Measurements from ENCODE around the gene FMO1. TPM values are rescaled to one million over a fixed set of nuclear protein-coding genes. Genes with fewer than 3 reads are reported as not detected.

Gene FMO1
- total and polyA plus RNA-seq, 10 of the 15 experiments (the other 5 are each of a cell fraction or from before 2014, with no cell fraction given) = not detected

DNA sequence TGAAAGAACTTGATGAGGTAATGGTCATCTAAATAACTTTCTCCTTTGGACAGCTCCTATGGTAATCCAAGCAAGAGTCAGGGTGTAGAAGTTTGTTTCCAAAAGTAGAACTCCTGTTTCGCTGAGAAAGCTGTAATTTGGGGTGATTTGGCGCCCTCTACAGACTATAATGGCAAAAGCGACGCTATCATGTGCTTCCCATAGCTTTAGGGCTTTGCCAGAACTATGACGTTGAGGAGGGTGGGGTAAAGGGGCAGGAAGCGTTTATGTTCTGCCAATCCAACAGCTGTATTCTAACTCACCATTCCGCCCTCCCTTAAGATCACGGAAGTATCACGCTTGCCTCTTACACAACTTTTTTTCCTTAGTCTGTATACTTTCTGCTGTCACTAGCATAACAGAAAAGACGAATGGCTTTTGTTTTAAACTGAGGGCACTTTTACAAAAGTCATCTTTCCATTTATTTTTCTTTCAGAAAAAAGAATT is 65.6 kb downstream of the FMO1 start, which contains the start of gene FMO4:
FMO4 (plus strand) TSS at position 349 of the 486 bp plus-strand sequence. CDS start 5,643 bp downstream, outside the sequence.
- WGBS (ENCODE audit: insufficient coverage, insufficient replicate concordance, low lambda C conversion rate, missing lambda C conversion rate) = 0% methylated on average over 10 of the region's 10 CpGs
- Histone ChIP-seq H3K79me2 (ENCODE audit: control insufficient read depth, insufficient read depth, low read length) (no peaks in the 10 kb centered on the region), H3K9me3 (replicated peaks; ENCODE audit: control insufficient read depth, insufficient read depth, low read length) (no peaks in the 10 kb centered on the region), H3K36me3 (ENCODE audit: control insufficient read depth in 2 of 2, insufficient read depth in 2 of 2, low read length in 1 of 2) (no peaks in the 10 kb centered on the region), H3K27ac (ENCODE audit: control insufficient read depth, insufficient read depth) (peak within 1 kb of the TSS; percentile 53; the same call in 1 of the 2 replicates), H3K4me1 (ENCODE audit: control insufficient read depth, insufficient read depth, low read length) (0 out of 2 replicates have a peak, but pooled peaks cover 6% of the 10 kb centered on the region), H3K9ac (ENCODE audit: control insufficient read depth, insufficient read depth, low read length) (peak within 1 kb of the TSS; percentile 53; the same call in 1 of the 2 replicates), H3K27me3 (replicated peaks in 1 of 2; ENCODE audit: control insufficient read depth in 2 of 2, insufficient read depth in 2 of 2, low read length in 1 of 2) (no peaks in the 10 kb centered on the region), H3K4me3 (peak within 1 kb of the TSS; percentile 71), H4K20me1 (ENCODE audit: control insufficient read depth, insufficient read depth) (no peaks in the 10 kb centered on the region), H3K4me2 (ENCODE audit: control insufficient read depth, insufficient read depth) (peak within 1 kb of the TSS; percentile 76), H2AFZ (ENCODE audit: control insufficient read depth, low read depth, low read length) (peak within 1 kb of the TSS; percentile 71)
- CTCF ChIA-PET = interaction anchor here (0.6 to 3.2 kb wide), 58 partner anchors 8 to 675 kb away, joined by 3 to 162 read pairs (median 4); partner anchors contain the start of genes FMO1, FMO2 and PRRC2C
- ATAC-seq = peak; percentile 100
- BruUV-seq (replicated peaks) = no TSS peak
- FAIRE-seq = peak; percentile 95
- RAD21 ChIA-PET (ENCODE audit: unreplicated experiment) = interaction anchor here (0.7 to 2.0 kb wide), 22 partner anchors 17 to 1419 kb away, joined by 3 to 46 read pairs (median 4); partner anchors contain the start of gene PRRC2C
- in situ Hi-C loops (cut with MboI) (no loop called here), intact Hi-C loops (cut with micrococcal nuclease; ENCODE audit: unreplicated experiment) (loop anchor here (1.0 to 10.0 kb wide), 3 partner anchors 69 to 347 kb away; no protein-coding TSS in a partner anchor)
- peak; percentile 94 for DNase-seq (ENCODE audit: low read depth, low spot score)
- POLR2A ChIA-PET = interaction anchor here (0.5 to 1.8 kb wide), 8 partner anchors 40 to 1463 kb away, joined by 3 to 7 read pairs (median 3); partner anchors contain the start of gene FMO1
- SMC1A ChIA-PET (ENCODE audit: uncharacterized antibody, unreplicated experiment) = interaction anchor here (0.6 to 4.0 kb wide), 28 partner anchors 9 to 1426 kb away, joined by 3 to 60 read pairs (median 4); partner anchors contain the start of gene FMO1
- TF ChIP-seq, protein P1, sequence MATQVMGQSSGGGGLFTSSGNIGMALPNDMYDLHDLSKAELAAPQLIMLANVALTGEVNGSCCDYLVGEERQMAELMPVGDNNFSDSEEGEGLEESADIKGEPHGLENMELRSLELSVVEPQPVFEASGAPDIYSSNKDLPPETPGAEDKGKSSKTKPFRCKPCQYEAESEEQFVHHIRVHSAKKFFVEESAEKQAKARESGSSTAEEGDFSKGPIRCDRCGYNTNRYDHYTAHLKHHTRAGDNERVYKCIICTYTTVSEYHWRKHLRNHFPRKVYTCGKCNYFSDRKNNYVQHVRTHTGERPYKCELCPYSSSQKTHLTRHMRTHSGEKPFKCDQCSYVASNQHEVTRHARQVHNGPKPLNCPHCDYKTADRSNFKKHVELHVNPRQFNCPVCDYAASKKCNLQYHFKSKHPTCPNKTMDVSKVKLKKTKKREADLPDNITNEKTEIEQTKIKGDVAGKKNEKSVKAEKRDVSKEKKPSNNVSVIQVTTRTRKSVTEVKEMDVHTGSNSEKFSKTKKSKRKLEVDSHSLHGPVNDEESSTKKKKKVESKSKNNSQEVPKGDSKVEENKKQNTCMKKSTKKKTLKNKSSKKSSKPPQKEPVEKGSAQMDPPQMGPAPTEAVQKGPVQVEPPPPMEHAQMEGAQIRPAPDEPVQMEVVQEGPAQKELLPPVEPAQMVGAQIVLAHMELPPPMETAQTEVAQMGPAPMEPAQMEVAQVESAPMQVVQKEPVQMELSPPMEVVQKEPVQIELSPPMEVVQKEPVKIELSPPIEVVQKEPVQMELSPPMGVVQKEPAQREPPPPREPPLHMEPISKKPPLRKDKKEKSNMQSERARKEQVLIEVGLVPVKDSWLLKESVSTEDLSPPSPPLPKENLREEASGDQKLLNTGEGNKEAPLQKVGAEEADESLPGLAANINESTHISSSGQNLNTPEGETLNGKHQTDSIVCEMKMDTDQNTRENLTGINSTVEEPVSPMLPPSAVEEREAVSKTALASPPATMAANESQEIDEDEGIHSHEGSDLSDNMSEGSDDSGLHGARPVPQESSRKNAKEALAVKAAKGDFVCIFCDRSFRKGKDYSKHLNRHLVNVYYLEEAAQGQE (IDR thresholded peaks at IDR 0.05; ENCODE audit: low read depth, low read length) = peak; percentile 37; the same call in 1 of the 2 replicates
- TF ChIP-seq, protein P2, sequence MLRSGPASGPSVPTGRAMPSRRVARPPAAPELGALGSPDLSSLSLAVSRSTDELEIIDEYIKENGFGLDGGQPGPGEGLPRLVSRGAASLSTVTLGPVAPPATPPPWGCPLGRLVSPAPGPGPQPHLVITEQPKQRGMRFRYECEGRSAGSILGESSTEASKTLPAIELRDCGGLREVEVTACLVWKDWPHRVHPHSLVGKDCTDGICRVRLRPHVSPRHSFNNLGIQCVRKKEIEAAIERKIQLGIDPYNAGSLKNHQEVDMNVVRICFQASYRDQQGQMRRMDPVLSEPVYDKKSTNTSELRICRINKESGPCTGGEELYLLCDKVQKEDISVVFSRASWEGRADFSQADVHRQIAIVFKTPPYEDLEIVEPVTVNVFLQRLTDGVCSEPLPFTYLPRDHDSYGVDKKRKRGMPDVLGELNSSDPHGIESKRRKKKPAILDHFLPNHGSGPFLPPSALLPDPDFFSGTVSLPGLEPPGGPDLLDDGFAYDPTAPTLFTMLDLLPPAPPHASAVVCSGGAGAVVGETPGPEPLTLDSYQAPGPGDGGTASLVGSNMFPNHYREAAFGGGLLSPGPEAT (IDR thresholded peaks at IDR 0.05; ENCODE audit: low read depth) = 0 out of 2 replicates have a peak, but pooled peaks have one; percentile 29
- TF ChIP-seq TAF1 (IDR thresholded peaks at IDR 0.05; ENCODE audit: borderline replicate concordance, low read depth, low read length) = peak; percentile 45; the same call in 1 of the 2 replicates
- no peak for TF ChIP-seq MEF2B (IDR thresholded peaks at IDR 0.05; ENCODE audit: partially characterized antibody, poor library complexity, severe bottlenecking)
- TF ChIP-seq, protein P3, sequence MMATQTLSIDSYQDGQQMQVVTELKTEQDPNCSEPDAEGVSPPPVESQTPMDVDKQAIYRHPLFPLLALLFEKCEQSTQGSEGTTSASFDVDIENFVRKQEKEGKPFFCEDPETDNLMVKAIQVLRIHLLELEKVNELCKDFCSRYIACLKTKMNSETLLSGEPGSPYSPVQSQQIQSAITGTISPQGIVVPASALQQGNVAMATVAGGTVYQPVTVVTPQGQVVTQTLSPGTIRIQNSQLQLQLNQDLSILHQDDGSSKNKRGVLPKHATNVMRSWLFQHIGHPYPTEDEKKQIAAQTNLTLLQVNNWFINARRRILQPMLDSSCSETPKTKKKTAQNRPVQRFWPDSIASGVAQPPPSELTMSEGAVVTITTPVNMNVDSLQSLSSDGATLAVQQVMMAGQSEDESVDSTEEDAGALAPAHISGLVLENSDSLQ (IDR thresholded peaks at IDR 0.05) = peak; percentile 74; the same call in 1 of the 2 replicates
- TF ChIP-seq CEBPB (IDR thresholded peaks at IDR 0.05; ENCODE audit: borderline replicate concordance in 1 of 2, low read depth in 2 of 2, low read length in 2 of 2) = no peak
- TF ChIP-seq ATF7 (IDR thresholded peaks at IDR 0.05; ENCODE audit: low read depth) = peak; percentile 86
- peak; percentile 62; the same call in 1 of the 2 replicates for TF ChIP-seq NFYB (IDR thresholded peaks at IDR 0.05; ENCODE audit: insufficient read depth, low read depth, low read length)
- TF ChIP-seq, protein P4, sequence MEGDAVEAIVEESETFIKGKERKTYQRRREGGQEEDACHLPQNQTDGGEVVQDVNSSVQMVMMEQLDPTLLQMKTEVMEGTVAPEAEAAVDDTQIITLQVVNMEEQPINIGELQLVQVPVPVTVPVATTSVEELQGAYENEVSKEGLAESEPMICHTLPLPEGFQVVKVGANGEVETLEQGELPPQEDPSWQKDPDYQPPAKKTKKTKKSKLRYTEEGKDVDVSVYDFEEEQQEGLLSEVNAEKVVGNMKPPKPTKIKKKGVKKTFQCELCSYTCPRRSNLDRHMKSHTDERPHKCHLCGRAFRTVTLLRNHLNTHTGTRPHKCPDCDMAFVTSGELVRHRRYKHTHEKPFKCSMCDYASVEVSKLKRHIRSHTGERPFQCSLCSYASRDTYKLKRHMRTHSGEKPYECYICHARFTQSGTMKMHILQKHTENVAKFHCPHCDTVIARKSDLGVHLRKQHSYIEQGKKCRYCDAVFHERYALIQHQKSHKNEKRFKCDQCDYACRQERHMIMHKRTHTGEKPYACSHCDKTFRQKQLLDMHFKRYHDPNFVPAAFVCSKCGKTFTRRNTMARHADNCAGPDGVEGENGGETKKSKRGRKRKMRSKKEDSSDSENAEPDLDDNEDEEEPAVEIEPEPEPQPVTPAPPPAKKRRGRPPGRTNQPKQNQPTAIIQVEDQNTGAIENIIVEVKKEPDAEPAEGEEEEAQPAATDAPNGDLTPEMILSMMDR (IDR thresholded peaks at IDR 0.05 in 2 of 3, conservative IDR thresholded peaks at IDR 0.05 in 1 of 3; ENCODE audit: control insufficient read depth in 2 of 3, extremely low read depth in 1 of 3, insufficient read depth in 1 of 3, low read depth in 3 of 3, low read length in 3 of 3) = peak; percentile 72 to 90 (median 87)
- TF ChIP-seq, protein P5, sequence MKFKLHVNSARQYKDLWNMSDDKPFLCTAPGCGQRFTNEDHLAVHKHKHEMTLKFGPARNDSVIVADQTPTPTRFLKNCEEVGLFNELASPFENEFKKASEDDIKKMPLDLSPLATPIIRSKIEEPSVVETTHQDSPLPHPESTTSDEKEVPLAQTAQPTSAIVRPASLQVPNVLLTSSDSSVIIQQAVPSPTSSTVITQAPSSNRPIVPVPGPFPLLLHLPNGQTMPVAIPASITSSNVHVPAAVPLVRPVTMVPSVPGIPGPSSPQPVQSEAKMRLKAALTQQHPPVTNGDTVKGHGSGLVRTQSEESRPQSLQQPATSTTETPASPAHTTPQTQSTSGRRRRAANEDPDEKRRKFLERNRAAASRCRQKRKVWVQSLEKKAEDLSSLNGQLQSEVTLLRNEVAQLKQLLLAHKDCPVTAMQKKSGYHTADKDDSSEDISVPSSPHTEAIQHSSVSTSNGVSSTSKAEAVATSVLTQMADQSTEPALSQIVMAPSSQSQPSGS (IDR thresholded peaks at IDR 0.05; ENCODE audit: low read length) = peak; percentile 32
- TF ChIP-seq RAD21 (IDR thresholded peaks at IDR 0.05; ENCODE audit: insufficient read depth, low read depth, low read length) = peak; percentile 72
